ENCODE results near the gene DEF6.

Gene DEF6, protein sequence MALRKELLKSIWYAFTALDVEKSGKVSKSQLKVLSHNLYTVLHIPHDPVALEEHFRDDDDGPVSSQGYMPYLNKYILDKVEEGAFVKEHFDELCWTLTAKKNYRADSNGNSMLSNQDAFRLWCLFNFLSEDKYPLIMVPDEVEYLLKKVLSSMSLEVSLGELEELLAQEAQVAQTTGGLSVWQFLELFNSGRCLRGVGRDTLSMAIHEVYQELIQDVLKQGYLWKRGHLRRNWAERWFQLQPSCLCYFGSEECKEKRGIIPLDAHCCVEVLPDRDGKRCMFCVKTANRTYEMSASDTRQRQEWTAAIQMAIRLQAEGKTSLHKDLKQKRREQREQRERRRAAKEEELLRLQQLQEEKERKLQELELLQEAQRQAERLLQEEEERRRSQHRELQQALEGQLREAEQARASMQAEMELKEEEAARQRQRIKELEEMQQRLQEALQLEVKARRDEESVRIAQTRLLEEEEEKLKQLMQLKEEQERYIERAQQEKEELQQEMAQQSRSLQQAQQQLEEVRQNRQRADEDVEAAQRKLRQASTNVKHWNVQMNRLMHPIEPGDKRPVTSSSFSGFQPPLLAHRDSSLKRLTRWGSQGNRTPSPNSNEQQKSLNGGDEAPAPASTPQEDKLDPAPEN

DNA sequence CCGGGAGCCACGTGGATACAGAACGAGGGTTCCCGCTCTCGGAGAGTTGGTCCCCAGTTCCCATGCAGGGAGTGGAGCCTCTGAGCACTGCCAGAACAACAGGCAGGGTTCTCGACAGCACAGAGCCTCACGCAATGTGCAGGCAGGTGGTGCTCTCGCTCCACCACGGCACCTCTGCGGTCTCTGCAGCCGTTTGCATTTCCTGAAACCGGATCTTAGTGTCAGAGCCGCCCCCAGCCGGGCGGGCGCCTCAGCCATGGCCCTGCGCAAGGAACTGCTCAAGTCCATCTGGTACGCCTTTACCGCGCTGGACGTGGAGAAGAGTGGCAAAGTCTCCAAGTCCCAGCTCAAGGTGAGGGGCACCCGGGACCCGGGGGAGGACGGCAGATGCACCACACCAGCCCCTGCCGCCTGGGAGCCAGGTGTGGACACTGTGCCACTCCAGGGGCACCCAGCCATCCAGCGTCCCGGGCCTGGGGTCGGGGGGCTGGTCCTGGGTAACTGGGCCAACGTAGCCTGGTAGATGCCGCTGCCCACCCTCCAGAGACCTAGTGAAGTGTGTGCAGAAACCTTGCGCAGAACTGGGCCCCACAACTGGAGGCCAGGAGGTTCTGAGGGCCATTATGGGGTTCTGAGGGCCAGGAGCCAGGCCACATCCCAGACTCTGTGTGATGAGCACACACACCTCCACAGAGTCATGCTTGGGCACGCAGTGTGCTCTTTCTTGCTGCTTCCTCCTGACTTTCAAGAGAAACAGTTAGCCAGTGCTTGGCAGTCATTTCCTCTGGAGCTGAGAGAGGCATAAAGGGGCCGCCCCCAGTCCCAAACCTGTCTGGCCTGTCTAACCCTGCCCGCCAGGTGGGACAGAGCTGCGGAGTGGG, at the start of gene DEF6:
Gene DEF6, plus strand, starts transcription at position 218 of the 881 bp plus-strand sequence. Its CDS starts 39 bp downstream, at position 257.
- DNase-seq: peak; percentile 89 to 92

DNA sequence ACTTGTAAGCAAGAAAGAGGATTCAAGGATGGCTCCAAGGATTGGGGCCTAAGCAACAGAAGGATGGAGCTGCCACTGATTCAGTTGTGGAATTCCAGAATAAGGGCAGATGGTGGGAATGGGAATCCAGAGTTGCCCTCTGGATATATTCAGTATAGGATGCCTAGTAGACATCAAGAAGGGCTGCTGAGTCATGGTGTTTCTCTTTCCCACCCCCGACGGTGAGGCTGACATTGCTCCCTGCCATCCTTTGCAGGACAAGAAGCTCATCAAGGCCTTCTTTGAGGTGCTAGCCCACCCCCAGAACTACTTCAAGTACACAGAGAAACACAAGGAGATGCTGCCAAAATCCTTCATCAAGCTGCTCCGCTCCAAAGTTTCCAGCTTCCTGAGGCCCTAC, 49.3 kb upstream of the DEF6 start:
- DNase-seq: no peak

DNA sequence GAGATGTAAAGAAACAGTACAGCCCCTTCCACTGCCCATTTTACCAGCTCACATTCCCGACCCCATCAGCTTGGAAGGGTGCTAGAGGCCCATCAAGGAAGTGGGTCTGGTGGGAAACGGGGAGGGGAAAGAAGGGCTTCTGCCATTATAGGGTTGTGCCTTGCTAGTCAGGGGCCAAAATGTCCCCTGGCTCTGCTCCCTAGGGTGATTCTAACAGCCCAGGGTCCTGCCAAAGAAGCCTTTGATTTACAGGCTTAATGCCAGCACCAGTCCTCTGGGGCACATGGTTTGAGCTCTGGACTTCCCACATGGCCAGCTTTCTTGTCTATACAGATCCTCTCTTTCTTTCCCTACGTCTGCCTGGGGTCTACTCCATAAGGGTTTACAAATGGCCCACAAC, 48.7 kb upstream of the DEF6 start:
- DNase-seq: no peak

DNA sequence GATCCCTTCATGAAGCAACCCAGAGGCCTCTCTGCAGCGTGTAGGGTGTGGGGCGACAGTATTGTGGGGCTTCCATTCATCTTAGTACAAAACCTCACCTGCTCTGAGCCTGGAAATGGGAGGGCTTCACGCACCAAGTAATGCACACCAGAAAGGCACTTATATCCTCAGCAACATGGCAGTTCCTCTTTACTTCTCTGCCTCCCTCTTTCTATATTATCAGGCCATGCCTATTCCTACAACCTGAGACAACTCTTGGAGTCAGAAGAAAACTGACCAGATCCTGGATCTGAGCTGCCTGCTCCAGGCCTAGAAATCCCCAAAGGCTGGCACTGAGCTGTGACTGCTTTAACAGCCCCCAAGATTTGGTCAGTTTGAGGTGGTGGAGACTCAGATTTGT, 45.7 kb upstream of the DEF6 start:
- DNase-seq: no peak

DNA sequence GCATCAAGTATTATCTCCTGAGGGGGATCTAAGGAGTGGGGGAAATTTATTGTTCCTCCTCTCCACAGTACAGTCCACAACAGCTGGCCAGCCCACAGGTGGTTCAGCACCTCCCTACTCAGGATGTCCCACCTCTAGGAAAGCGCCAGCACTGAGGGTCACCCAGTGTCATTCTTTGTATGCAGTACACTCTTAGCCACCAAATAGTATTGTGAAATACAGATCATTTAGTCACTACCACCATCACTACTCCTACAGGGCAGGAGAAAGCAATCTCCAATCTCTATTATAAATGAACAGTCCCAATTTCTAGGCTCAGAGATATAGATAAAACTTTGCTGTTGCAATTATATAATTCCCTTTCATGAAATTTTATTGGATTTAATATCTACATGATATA, 44.4 kb upstream of the DEF6 start:
- DNase-seq: no peak

DNA sequence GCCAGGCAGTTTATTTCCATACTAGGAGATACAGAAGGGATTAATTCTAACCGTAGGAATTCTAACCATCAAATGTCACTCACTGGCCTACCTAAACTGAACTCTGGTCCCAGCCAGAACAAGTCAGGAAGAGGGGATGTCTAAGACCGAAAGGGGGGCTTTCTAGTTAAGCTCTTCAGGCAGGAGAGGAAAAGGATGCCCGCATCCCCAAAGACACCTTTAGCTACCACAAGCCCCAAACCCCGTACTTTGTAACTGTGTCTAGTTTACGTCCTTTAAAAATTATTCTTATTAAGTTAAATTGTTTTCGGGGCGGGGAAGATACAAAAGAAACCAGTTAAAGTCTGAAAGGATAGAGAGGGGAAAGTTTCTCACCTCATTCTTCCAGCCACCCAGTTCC, 39.3 kb upstream of the DEF6 start:
- DNase-seq: no peak

DNA sequence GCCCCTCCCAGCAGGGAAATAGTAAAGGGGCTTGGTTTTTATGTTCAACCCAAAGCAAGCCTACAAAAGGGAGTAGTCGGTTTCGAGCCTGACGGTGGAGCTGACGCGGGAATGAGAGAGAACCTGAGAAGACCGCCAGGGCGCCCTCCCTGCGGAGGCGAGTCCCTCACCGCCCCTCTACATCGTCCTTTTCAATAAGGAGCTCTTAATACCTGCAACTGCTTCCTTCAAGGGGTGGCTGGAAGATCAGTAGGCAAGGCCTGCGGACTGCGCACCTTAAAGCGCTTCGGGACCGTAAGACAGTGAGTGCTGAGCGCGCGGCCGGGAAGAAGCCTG, 38.8 kb upstream of the DEF6 start:
- DNase-seq: no peak

DNA sequence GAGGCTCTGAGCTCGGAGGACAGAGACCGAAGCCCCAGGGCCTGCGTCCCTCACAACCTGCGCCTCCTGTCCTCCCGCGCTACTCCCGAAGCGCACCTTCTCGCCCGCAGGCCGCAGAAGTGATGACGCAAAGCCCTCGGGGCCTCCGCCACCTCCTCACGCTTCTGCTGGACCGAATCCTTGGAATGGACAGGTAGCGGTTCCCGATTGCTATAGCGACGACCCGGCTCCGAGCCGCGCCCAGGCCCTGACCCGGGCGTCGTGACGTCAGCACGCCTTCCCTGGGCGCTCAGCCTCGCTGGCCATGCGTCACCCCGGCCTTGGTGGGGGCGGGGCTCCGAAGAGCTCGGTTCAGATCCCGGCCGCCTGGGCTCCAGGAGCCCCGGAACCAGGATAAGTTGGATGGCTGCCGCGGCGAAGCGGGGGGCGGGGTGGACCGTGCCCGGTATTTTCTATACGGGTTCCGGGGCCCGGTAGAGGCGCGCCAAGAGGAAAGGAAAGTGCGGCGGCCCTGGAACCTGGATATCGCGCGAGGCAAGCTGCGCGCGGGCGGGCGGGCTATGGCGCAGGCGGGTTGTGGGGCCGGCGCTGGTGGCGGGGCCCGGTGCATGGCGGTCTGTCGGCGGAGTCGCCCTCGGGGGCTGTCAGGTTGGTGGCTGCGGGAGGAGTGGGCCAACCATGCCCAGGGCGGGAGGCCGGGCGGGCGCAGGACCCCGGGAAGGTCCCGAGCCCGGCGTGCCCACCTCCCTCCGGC, 38.2 kb upstream of the DEF6 start, which contains the start of gene ZNF76:
Gene ZNF76, plus strand, starts transcription at position 542 of the 754 bp plus-strand sequence. CDS start 21,417 bp downstream, outside the sequence.
- DNase-seq: peak; percentile 95

DNA sequence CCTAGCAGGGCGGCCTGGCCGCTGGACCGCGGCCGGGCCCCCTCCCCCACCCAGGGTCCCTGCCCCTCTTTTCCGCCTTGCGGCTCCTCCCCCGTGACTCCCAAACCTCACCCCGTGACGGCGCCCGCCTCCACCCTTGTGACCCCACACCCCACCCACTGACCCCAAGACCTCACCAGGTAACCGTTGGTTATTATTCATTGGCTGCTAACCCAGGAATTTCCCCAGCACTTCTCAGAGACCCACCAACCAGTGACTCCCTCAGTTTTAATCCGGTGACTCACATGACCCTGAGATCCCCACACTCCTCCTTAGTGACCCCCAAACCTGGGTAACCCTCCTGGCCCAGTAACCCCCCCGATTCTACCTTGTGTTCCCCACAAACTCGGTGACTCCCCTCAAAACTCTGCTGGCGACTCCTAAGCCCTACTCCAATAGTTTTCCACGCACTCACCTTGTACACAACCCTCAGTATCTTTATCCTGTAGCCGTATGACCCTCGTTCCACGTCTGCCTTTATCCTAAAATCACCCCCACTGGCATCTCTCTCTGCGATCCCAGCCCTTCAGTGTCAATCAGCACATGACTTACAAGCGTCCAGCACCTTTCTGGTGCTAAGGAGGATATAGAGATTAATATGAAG, 37.5 kb upstream of the DEF6 start:
- peak; percentile 90 to 93 for DNase-seq

DNA sequence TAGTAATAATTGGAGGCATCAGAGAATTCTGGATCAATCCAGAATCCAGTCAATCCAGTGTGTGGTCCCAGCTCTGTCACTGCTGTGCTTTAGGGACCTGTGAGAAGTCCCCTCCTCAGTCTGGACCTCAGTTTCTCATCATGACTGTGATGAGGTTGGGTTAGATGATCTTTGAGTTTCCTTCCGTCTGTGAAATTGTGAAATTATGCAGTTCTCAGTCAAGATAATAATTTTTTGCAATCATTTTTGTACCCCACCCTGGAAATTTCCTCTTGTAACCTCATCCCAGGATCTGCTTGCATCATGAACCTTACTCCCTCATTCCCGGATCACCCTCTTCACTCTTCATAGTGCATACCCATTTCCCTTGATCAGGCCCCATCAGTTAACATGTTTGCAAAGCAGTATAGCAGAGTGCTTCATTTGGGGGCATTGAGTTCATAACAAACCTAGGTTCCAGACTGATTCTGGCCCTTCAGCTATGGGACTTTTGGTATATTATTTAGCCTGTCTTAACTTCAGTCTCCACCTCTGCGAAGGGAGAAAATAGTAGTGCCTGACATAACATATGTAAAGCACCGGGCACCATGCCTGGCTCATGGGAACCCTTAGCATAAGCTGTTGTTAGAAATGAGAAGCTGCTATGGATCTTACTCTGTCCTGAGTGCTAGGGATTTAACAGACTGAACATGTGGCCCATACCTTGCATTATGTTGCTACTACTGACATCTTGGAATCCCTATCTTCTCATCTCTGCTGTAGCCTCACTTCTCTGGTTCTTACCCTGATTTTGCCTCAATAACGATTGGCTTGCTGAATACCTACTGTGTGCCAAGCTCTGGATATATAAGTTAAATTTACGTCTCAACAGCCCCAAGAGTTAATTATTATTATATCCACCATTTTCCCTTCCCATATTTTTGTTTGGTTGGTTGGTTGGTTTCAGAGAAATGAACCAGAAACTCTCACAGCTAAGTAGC, 36.7 kb upstream of the DEF6 start:
- no peak for DNase-seq

DNA sequence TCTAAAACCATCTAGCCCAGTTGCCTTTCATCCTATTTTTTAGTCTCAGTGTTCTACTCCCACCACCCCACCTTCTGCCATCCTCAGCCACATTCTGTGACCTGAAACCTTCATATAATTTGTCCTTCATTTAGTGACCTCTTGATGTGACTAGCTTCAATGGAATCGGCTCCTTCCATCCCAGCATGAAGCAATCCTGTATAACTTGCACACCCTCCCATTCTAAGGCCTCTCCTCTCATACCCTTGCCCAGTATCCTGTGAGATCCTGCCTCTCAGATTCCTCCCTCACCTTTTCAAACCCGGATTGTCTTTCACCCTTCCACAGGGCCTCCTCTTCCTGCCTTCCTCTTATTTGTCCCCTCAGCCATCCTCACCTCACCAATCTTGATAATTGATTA, 35.0 kb upstream of the DEF6 start:
- DNase-seq: no peak

DNA sequence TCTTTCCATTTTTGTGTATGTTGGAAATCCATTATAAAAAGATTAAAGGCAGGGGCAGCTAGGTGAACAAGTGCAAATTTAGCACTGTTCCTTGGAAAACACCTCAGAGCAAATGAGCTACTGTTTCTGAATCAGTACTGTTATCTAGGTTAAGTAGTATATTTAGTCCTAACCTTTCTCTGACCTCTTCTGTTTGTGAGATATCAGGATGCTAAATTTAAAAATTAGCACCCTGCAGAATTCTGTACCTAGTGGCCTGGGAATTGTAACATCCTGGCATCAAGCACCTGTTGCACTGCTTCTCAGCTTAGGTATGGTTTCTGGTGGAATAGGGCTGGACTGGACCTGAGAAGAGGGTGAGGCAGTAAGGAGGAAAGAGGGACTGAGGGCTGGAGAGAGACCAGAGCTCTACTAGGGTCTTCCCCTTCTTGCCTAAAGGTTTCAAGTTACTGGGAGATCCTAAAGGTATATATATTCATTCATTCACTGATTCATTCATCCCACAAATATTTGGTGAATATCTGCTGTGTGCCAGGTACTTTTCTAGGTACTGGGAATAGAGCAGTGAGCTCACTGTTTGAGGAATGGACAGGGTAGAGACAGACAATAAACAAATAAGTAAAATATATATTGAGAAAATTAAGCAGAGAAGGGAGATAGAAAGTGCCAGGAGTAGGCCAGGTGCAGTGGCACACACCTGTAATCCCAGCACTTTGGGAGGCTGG, 32.9 kb upstream of the DEF6 start:
- no peak for DNase-seq

DNA sequence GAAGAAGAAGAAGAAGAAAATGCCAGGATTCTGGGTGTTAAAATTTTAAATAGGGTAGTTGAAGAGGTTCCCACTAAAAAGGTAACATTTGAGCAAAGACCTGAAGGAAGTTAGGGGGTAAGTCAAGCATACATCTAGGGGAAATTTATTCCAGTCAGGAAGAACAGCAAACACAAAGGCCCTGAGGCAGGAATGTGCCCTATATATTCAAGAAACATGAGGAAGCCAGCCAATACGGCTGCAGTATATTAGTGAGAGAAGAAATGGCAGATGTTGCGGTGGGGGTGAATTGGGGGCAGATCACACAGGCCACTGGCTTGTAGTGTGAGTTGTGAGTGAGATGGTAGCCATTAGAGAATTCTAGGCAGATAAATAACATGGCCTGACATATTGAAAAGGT, 32.1 kb upstream of the DEF6 start:
- no peak for DNase-seq

DNA sequence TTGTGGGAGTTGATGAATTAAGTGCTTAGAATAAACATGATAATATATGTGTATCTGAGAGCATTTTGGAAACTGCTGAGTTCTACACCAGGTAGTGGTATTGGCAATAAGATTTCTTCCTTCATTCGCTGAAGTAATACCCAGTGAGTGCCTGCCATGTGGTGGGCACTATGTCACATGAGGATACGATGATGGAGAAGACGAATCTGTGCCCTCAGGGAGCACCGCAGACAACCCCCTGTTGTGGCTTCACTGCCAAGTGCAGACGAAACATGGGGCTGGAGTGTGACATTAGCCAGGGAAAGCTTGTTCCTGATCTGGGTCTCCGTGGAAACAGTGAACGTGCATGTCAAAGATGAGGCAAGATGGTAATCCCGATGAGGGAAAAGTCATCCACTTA, 30.2 kb upstream of the DEF6 start:
- no peak for DNase-seq

DNA sequence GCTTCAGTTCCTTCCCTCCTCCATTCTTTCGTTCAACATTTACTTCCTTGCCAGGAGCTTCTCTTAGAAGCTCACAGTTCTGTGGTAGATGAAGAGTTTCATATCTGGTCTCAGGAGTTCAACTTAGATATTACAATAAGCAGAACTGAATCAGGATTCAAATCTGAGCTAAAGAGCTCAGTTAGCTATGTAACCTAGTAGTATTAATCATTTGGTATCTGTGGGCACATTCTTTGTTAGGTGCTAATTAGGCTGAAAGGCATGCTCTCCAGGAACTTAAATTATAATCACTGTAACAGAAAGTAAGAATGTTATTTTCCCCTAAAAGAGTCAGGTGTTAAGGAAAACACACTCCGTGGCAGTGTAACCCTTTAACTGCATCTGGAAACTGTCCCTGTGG, 29.7 kb upstream of the DEF6 start:
- DNase-seq: no peak

DNA sequence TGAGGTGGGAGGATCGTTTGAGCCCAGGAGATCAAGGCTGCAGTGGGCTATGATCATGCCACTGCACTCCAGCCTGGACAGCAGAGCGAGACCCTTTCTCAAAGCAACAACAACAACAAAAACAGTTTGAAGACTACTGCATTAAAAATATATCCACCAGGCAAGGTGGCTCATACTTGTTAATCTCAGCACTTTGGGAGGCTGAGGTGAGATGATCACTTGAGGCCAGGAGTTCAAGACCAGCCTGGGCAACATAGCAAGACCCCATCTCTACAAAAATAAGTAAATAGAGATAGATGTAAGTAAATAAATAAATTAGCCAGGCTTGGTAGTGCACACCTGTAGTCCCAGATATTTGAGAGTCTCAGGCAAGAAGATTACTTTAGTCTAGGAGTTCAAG, 25.6 kb upstream of the DEF6 start:
- DNase-seq: no peak

DNA sequence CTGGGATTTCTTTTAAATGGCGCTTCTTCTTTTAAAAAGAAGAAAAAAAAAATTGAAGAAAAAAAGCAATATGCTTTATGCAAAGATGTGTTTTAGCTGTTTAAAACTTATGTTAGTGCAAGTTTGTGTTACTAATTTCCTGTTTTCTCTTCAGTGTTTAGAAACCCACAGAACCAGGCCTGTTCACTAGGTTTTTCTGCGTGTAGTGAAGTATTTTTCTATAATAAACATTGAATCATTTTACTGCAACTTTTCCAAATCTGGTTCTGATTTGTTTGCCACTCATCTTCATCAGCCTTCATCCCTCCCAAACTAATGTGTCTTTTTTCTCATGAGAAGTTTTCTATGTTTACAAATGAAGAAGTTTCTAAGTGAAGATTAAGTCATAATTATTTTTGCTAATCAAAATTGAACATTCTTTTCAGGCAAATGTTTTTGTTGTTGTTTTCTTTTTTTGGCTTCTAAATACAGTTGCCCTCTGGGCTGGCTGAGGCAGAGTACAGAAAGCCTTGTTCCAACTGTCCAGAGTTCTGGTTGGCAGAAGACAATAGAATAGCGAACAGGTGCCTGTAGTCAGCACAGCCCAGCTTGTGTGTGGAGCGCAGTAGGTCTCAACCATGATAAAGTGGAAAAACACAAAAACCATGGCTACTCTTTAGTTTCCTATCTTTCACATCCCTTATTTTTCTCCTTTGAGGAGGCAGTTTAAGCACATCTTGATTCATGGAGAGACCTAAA, 23.6 kb upstream of the DEF6 start:
- DNase-seq: no peak

DNA sequence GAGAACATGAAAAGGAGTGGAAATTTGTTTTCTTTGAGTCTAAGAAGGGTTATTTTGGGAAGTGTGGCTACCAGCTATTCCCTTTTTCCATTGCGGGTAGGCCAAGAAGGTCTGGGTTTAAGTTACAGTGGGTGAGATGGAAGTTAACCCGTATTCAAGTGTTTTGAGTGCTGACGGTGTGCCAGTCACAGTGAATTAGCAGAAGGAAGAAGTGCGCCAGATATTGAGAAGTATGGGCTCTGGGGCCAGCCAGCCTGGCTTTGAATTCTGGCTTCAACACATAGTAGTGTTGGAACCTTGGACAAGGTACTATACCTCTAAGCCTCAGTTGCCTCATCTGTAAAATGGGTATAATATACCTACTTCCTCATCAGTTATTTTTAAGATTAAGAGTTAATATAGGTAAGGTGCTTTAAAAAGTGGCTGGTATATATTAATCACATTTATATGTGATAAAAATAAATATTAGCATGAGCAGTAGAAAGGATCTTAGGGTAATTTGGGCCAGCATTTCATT, 21.8 kb upstream of the DEF6 start:
- DNase-seq: no peak

DNA sequence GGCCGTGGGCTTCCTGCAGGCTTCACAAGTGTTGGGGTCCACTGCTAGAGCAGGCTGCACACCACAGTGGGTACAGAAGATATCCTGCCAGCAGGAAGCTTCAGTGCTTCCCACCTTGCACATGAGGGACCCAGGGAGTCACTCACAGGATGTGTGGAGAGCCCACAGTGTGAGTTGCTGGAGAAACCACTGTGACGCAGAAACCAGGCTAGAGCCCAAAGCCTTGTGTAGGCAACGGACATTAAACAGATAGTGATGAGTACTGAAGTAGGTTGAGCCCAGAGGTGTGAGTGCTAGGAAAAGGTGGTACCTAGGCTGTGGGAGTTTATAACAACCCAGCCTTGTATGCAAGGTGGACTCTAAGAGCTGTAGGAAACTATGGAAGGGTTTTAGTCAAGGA, 18.9 kb upstream of the DEF6 start:
- DNase-seq: no peak

Data from CD4-positive, alpha-beta T cell treated with Interferon alpha-2 for 1 hour (primary cell).